Naive thymus-derived CD4-positive, alpha-beta T cell (primary cell): Measurements from ENCODE around the gene TRIM17. TPM values are rescaled to one million over a fixed set of nuclear protein-coding genes. Genes with fewer than 3 reads are reported as not detected.

Experiments
- ATAC-seq: fragments of 150-1000 bp; cut with Tn5 transposase; 2 replicates; pipeline ENCODE4 v1.10.0; 2021; ENCODE audit warnings: mild to moderate bottlenecking, moderate library complexity
- CTCF ChIA-PET: fragments of 350-600 bp; sonication (Branson Sonifier 250); formaldehyde crosslinking; loops from one replicate; lab custom pipeline; 2021; ENCODE audit warnings: antibody characterized with exemption; lab: Charles Lee
- POLR2A ChIA-PET: fragments of 350-600 bp; sonication (Branson Sonifier 250); formaldehyde crosslinking; loops from one replicate; lab custom pipeline; 2021; ENCODE audit warnings: antibody characterized with exemption, inconsistent platforms; lab: Charles Lee
- DNase-seq, 9 donors: peaks; one replicate each; pipeline versions ENCODE4 v3.0.0 to v3.0.0-alpha.2; 2020 to 2022; ENCODE audit warnings: mixed read lengths in 1 of 9
- H3K27ac ChIP-seq: one replicate; pipeline ENCODE4 v1.7.0; 2013; ENCODE audit warnings: mild to moderate bottlenecking, low read depth, low read length, moderate library complexity
- H3K27me3 ChIP-seq, 2 donors: one replicate each; pipeline ENCODE4 v1.7.0; 2013; ENCODE audit warnings: low read length in 2 of 2, mild to moderate bottlenecking in 2 of 2, moderate library complexity in 2 of 2; ENCODE audit not compliant: control insufficient read depth in 2 of 2, insufficient read depth in 2 of 2
- H3K36me3 ChIP-seq, 3 experiments: 1 replicate in 2 of 3; 2 replicates in 1 of 3; pipeline ENCODE4 v1.7.0; 2013; ENCODE audit warnings: low read length in 3 of 3, mild to moderate bottlenecking in 3 of 3, moderate library complexity in 1 of 3; ENCODE audit not compliant: insufficient read depth in 3 of 3, control insufficient read depth in 2 of 3
- H3K4me1 ChIP-seq, 2 donors: one replicate each; pipeline ENCODE4 v1.7.0; 2013; ENCODE audit warnings: low read length in 2 of 2, mild to moderate bottlenecking in 2 of 2, moderate library complexity in 1 of 2; ENCODE audit not compliant: control insufficient read depth in 2 of 2, insufficient read depth in 2 of 2
- H3K4me3 ChIP-seq: 2 replicates; pipeline ENCODE4 v1.7.0; 2013; ENCODE audit warnings: mild to moderate bottlenecking, low read length
- H3K9me3 ChIP-seq, 3 experiments: 1 replicate in 2 of 3; 2 replicates in 1 of 3; pipeline ENCODE4 v1.7.0; 2013; ENCODE audit warnings: low read length in 3 of 3; ENCODE audit not compliant: control insufficient read depth in 2 of 3
- H3K27ac Mint-ChIP-seq, 9 donors: one replicate each; pipeline ENCODE4 v1.8.0; 2020 to 2022; ENCODE audit warnings: mixed read lengths in 9 of 9, mild to moderate bottlenecking in 8 of 9, moderate library complexity in 5 of 9, inconsistent platforms in 2 of 9
- H3K27me3 Mint-ChIP-seq, 5 donors: one replicate each; pipeline ENCODE4 v1.8.0; 2021 to 2022; ENCODE audit warnings: mixed read lengths in 5 of 5, mild to moderate bottlenecking in 1 of 5
- H3K36me3 Mint-ChIP-seq, 5 donors: one replicate each; pipeline ENCODE4 v1.8.0; 2020 to 2022; ENCODE audit warnings: mixed read lengths in 5 of 5, mild to moderate bottlenecking in 3 of 5, inconsistent platforms in 1 of 5
- H3K4me1 Mint-ChIP-seq, 7 donors: one replicate each; pipeline ENCODE4 v1.8.0; 2020 to 2022; ENCODE audit warnings: mixed read lengths in 7 of 7, mild to moderate bottlenecking in 3 of 7, inconsistent platforms in 1 of 7
- H3K4me3 Mint-ChIP-seq, 10 donors: one replicate each; pipeline ENCODE4 v1.8.0; 2020 to 2022; ENCODE audit warnings: mild to moderate bottlenecking in 10 of 10, mixed read lengths in 10 of 10, moderate library complexity in 6 of 10, inconsistent platforms in 2 of 10
- H3K9me3 Mint-ChIP-seq, 11 donors: one replicate each; pipeline ENCODE4 v1.8.0; 2020 to 2022; ENCODE audit warnings: mixed read lengths in 11 of 11, mild to moderate bottlenecking in 4 of 11, inconsistent platforms in 1 of 11, moderate library complexity in 1 of 11
- intact Hi-C, 2 donors: fragments of 100-400 bp; cut with micrococcal nuclease; formaldehyde crosslinking; loops; one replicate each; pipeline ENCODE4 v1.15.1; 2023
- polyA plus RNA-seq, 2 donors: library from polyadenylated mRNA; unstranded; fragments of 300-500 nt; fragmentation: Illumina TruSeq; gene quantifications; one replicate each; pipeline ENCODE4 v1.2.3, GENCODE V29; 2021
- total RNA-seq, 6 experiments: library from RNA in 5 of 6; stranded (reverse) in 5 of 6; gene quantifications; 1 replicate in 5 of 6; 2 replicates in 1 of 6; pipeline ENCODE4 v1.2.3 and lab custom pipeline; 2021 to 2026

TRIM17 gene
- total and polyA plus RNA-seq, 7 experiments from 2014 or later, result 0.18 to 2.5 (median 1.00) TPM

DNA sequence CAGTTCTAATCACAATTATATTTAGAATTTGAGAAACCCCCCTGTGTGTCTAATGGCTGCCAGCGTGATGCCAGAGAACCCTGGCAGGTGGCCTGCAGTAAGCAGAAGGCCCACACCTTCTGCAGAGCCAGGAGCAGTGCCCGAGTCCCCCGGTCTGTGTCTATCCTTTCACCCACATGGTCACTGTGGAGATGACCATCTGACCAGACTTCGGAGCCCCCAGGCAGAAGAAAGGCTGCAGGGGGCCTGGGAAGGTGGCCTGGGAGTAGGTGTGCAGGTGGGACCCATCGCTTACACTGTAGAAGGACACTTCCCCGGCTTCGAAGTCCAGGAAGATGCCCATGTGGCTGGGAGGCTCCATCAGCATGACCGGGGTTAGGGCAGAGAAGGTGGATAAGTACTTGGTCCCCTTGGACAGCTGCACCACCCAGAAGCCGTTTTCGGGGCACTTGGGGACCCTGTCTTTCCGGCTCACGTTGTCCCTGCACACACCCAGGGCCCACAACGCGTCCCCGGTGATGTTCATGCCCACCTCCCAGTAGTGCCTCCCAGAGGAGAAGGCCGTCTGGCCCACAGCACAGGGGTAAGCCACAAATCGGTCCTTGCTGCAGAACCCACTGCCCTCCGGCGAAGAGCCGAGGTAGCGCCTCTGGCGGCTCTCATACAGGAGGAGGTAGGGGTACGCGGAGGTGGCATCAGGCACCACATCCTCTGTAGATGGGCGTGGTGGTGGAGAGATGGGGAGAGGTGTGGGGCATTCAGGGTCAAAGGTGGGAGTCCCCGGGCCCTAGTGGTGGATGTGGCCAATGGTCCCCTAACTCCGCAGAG lies 8.4 kb downstream of the TRIM17 start:
- POLR2A ChIA-PET, result interaction anchor here (3.2 kb wide), 1 partner anchor 48 kb away, joined by 9 read pairs; a partner anchor contains a TSS
- DNase-seq (no peak), ATAC-seq (no peak)
- Mint-ChIP-seq H3K4me1 (peaks cover 28 to 57% (median 38%) of the 10 kb centered on the region in 7 donors), H3K36me3 (peaks cover 0 to 17% (median 0%) of the 10 kb centered on the region in 5 donors), H3K27me3 (no peaks in the 10 kb centered on the region), H3K9me3 (peaks cover 0 to 3% (median 0%) of the 10 kb centered on the region in 11 donors), H3K27ac (peak overlapping the region in 4 of 9 donors; percentile 8 to 64 (median 50)), H3K4me3 (peak overlapping the region; percentile 51 to 99 (median 82))
- H3K4me3 ChIP-seq, result no peak overlapping the region
- no peaks in the 10 kb centered on the region for H3K9me3 ChIP-seq
- peaks cover 30 to 32% of the 10 kb centered on the region in 2 donors for H3K4me1 ChIP-seq
- no peak overlapping the region for H3K27ac ChIP-seq
- H3K36me3 ChIP-seq, result no peaks in the 10 kb centered on the region
- no peaks in the 10 kb centered on the region for H3K27me3 ChIP-seq
- CTCF ChIA-PET, result no interaction called here
- intact Hi-C loops, result loop anchor here (5.0 kb wide), 3 partner anchors 621 to 1099 kb away; partner anchors contain the start of gene NUP133 (in 1 of the 2)

DNA sequence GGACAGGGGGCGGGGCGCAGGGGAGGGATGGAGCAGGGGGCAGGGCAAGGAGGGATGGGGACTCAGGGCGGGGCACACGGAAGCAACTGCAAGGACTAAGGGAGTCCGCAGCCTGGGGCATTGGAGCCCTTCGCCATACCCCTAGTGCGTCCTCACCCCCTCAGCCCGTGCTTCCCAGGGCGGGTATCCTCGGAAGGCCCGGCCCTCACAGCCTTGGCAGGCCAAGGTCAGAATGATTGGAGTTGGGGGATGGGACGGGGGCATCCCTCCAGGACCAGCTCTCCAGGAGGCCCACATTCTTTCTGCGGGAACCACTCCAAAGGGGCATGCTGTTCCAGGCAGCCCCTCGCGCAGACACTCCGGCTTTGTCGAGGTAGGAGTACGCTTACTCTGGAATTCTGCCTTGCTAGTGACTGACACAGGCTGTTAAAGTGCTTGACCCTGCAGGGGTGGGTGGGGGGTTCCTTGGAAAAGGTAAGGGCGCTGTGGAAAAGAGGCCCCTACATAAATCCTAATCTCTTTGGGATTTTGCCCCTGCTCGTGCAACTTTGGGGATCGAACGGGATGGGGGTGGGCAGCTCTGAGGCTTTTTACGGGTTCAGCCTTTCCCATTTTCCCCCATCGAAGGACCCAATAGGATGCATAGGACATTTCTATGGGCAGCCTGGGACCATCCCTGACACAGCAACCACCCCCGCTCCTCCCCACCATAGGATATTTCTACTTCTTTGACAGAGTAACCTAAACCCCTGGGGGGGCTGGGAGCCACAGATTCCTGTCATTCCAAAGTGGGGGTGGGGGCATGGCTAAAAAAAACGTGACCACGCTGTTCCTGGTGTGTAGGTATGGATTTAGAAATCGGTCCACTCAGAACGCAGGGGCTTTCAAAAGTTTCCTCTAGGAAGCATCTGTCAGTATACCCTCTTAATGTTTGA lies 9.3 kb downstream of the TRIM17 start:
- H3K4me3 ChIP-seq, result peak overlapping the region; percentile 71
- no peak for DNase-seq
- H3K36me3 ChIP-seq, result peaks cover 0 to 4% (median 0%) of the 10 kb centered on the region in 3 experiments
- H3K27ac ChIP-seq, result peak overlapping the region; percentile 75
- ChIA-PET CTCF (interaction anchor here (0.7 kb wide), 1 partner anchor 246 kb away, joined by 4 read pairs; no protein-coding TSS in a partner anchor), POLR2A (interaction anchor here (0.6 to 3.2 kb wide), 6 partner anchors 8 to 194 kb away, joined by 3 to 9 read pairs (median 6); a partner anchor contains a TSS)
- no peaks in the 10 kb centered on the region for H3K9me3 ChIP-seq
- peak overlapping the region; percentile 59 to 85 (median 72) for H3K27ac Mint-ChIP-seq
- H3K4me3 Mint-ChIP-seq, result peak overlapping the region; percentile 76 to 99 (median 92)
- peaks cover 0 to 18% (median 0%) of the 10 kb centered on the region in 5 donors for H3K36me3 Mint-ChIP-seq
- peaks cover 36 to 41% of the 10 kb centered on the region in 2 donors for H3K4me1 ChIP-seq
- H3K4me1 Mint-ChIP-seq, result peaks cover 34 to 65% (median 46%) of the 10 kb centered on the region in 7 donors
- intact Hi-C loops, result loop anchor here (1.0 to 5.0 kb wide), 10 partner anchors 50 to 1100 kb away; partner anchors contain the start of genes RNF187 (in 2 of the 2), ARF1 (in 1 of the 2), IBA57 (in 1 of the 2) and NUP133 (in 1 of the 2)
- ATAC-seq, result no peak
- peaks cover 0 to 3% (median 0%) of the 10 kb centered on the region in 11 donors for H3K9me3 Mint-ChIP-seq
- H3K27me3 ChIP-seq, result no peaks in the 10 kb centered on the region
- no peaks in the 10 kb centered on the region for H3K27me3 Mint-ChIP-seq

DNA sequence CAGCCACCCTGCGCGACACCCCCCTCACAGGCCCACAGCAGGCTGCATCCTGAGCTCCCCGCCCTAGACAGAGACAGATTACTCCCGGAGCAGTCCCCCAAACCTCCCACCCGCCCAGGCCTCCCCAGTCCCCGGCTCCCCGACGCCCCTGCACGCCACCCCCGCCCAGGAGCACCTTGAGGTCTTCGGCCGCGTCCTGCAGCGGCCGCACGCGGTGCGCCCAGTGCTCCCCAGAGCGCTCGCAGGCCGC lies 10.8 kb downstream of the TRIM17 start:
- H3K36me3 ChIP-seq, result peaks cover 0 to 18% (median 0%) of the 10 kb centered on the region in 3 experiments
- ChIA-PET POLR2A (interaction anchor here (0.6 to 3.2 kb wide), 8 partner anchors 10 to 266 kb away, joined by 3 to 9 read pairs (median 3); partner anchors contain the start of gene GUK1), CTCF (no interaction called here)
- DNase-seq, result no peak
- H3K4me1 Mint-ChIP-seq, result peaks cover 46 to 77% (median 56%) of the 10 kb centered on the region in 7 donors
- peaks cover 0 to 3% (median 0%) of the 10 kb centered on the region in 11 donors for H3K9me3 Mint-ChIP-seq
- peaks cover 36 to 41% of the 10 kb centered on the region in 2 donors for H3K4me1 ChIP-seq
- no peaks in the 10 kb centered on the region for H3K27me3 Mint-ChIP-seq
- H3K4me3 Mint-ChIP-seq, result peak overlapping the region; percentile 80 to 99 (median 94)
- H3K27ac Mint-ChIP-seq, result peak overlapping the region; percentile 36 to 92 (median 80)
- intact Hi-C loops, result loop anchor here (1.0 to 5.0 kb wide), 13 partner anchors 10 to 1101 kb away; partner anchors contain the start of genes RNF187 (in 2 of the 2), ARF1 (in 1 of the 2), GUK1 (in 1 of the 2) and NUP133 (in 1 of the 2)
- peak overlapping the region; percentile 74 for H3K4me3 ChIP-seq
- no peak for ATAC-seq
- no peaks in the 10 kb centered on the region for H3K27me3 ChIP-seq
- H3K27ac ChIP-seq, result peak overlapping the region; percentile 86
- peaks cover 0 to 18% (median 0%) of the 10 kb centered on the region in 5 donors for H3K36me3 Mint-ChIP-seq
- H3K9me3 ChIP-seq, result no peaks in the 10 kb centered on the region

DNA sequence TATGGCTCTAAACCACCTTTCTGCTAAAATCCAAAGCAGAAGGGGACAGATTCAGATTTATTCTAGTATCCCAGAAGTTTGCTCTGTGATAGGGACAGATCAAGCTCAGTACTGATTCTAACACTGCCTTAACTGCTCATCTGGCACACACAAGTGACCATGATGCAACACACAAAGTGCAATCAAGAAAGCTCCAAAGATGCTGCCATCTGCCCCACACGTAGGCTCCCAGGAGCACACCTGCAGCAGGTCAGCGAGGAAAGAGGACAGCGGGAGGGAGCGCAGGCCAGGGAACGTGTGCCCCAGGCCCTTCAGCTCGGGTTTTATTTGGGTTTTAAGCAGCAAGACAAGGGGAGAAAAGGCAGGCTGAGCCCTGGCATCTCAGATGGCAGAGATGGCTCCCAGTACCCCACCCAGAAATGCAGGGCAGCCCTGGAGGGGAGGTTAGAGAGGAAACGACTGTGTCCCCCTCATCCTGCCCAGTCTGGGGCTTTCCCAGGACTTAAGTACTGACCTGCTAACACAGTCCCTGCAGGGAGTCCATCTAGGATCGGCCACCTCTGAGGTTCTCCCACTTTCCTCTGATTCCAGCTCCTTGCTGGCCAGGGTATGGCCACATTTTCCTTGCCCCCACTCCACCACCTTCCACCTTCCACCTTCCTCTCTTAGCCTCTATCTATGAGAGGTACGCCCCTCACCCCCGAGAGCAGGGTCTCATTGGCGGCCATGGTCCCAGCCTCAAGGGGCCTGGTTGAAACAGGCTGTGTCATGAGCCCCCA lies 11.3 kb downstream of the TRIM17 start:
- Histone ChIP-seq H3K4me1 (peaks cover 36 to 41% of the 10 kb centered on the region in 2 donors), H3K9me3 (no peaks in the 10 kb centered on the region), H3K36me3 (peaks cover 0 to 23% (median 0%) of the 10 kb centered on the region in 3 experiments), H3K27ac (peak overlapping the region; percentile 86), H3K4me3 (peak overlapping the region; percentile 74), H3K27me3 (no peaks in the 10 kb centered on the region)
- no peak for DNase-seq
- POLR2A ChIA-PET, result interaction anchor here (1.0 to 3.2 kb wide), 6 partner anchors 15 to 265 kb away, joined by 3 to 9 read pairs (median 4); partner anchors contain the start of gene GUK1
- Mint-ChIP-seq H3K4me1 (peaks cover 46 to 80% (median 57%) of the 10 kb centered on the region in 7 donors), H3K36me3 (peaks cover 0 to 18% (median 0%) of the 10 kb centered on the region in 5 donors), H3K27me3 (no peaks in the 10 kb centered on the region), H3K27ac (peak overlapping the region; percentile 70 to 92 (median 83)), H3K4me3 (peak overlapping the region; percentile 80 to 99 (median 94)), H3K9me3 (peaks cover 0 to 3% (median 0%) of the 10 kb centered on the region in 11 donors)
- intact Hi-C loops, result loop anchor here (5.0 kb wide), 3 partner anchors 618 to 1102 kb away; partner anchors contain the start of gene NUP133 (in 1 of the 2)
- ATAC-seq, result no peak
- CTCF ChIA-PET, result interaction anchor here (0.6 kb wide), 1 partner anchor 1932 kb away, joined by 3 read pairs; no protein-coding TSS in a partner anchor

DNA sequence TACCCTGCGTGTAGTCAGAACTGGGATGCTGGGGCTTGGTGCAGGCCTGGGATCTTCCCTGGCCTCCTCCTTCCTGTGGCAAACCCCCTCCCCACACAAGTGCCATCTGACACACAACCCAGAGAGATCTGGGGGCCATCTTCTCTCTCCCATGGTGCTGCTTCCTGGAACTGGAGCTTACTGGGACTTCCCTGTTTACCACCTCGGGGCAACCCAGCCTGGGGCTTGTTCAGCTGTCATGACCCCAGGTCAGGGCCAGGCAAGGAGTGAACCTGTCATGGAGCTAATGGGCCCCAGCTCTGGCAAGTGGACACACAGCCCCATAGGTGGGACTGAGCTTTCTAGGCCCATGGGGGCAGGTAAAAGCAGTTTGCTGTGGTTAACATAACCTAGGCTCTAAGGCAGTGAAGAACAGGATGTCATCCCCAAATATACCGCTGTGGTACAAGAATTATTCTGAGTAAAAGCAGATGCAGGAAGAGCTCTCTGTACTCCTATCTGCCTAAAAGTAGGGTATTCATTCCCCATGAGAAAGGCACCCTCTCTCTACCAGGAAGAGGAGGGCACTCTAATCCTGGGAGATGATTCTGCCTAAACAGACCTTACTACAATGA lies 12.4 kb downstream of the TRIM17 start:
- ATAC-seq, result no peak
- no peaks in the 10 kb centered on the region for H3K9me3 ChIP-seq
- peaks cover 0 to 34% (median 0%) of the 10 kb centered on the region in 3 experiments for H3K36me3 ChIP-seq
- Mint-ChIP-seq H3K36me3 (peaks cover 0 to 18% (median 0%) of the 10 kb centered on the region in 5 donors), H3K27ac (peak overlapping the region; percentile 39 to 91 (median 77)), H3K27me3 (no peaks in the 10 kb centered on the region), H3K4me1 (peaks cover 51 to 75% (median 57%) of the 10 kb centered on the region in 7 donors), H3K4me3 (peak overlapping the region; percentile 80 to 99 (median 92)), H3K9me3 (peaks cover 0 to 3% (median 0%) of the 10 kb centered on the region in 11 donors)
- H3K4me3 ChIP-seq, result peak overlapping the region; percentile 74
- no peaks in the 10 kb centered on the region for H3K27me3 ChIP-seq
- peak in 1 of 9 donors; percentile 41 for DNase-seq
- intact Hi-C loops, result loop anchor here in 1 of 2 donors (1.0 kb wide), 1 partner anchor 25 kb away; no protein-coding TSS in a partner anchor
- H3K27ac ChIP-seq, result peak overlapping the region; percentile 29
- ChIA-PET POLR2A (interaction anchor here (0.9 to 1.8 kb wide), 2 partner anchors 8 to 60 kb away, joined by 4 to 6 read pairs; no protein-coding TSS in a partner anchor), CTCF (no interaction called here)
- H3K4me1 ChIP-seq, result peaks cover 36 to 41% of the 10 kb centered on the region in 2 donors
